AG10803 (cell line): Measurements from ENCODE around the gene C3orf70.

Source experiments
- DNase-seq: peaks from one replicate; pipeline ENCODE4 v3.0.0; 2010; ENCODE audit warnings: low read depth
- H3K4me3 ChIP-seq: 2 replicates; pipeline ENCODE4 v1.5.1; 2011; ENCODE audit warnings: mild to moderate bottlenecking, low read length, control low read depth
- CTCF ChIP-seq: conservative IDR thresholded peaks from 2 replicates; pipeline ENCODE4 v1.5.1; 2011; ENCODE audit warnings: mild to moderate bottlenecking, low read length, control low read depth, inconsistent platforms

Gene C3orf70, protein sequence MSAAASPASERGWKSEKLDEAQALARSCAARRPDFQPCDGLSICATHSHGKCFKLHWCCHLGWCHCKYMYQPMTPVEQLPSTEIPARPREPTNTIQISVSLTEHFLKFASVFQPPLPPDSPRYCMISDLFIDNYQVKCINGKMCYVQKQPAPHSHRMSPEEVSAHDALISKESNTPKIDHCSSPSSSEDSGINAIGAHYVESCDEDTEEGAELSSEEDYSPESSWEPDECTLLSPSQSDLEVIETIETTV

GRCh38 chr3:185152410-185153170 is at the start of gene C3orf70:
Gene C3orf70, minus strand, starts transcription at chr3:185153060. Its CDS starts 237 bp downstream, at chr3:185152823.
- DNase-seq, result peak; percentile 71
- H3K4me3 ChIP-seq, result peak within 1 kb of the TSS; percentile 74
- no peak for TF ChIP-seq CTCF

- peak; percentile 65 for DNase-seq
- TF ChIP-seq CTCF, result no peak
- H3K4me3 ChIP-seq, result no peak overlapping the region
Measured at GRCh38 chr3:185200639-185201038, 47.8 kb upstream of the C3orf70 start.

DNA sequence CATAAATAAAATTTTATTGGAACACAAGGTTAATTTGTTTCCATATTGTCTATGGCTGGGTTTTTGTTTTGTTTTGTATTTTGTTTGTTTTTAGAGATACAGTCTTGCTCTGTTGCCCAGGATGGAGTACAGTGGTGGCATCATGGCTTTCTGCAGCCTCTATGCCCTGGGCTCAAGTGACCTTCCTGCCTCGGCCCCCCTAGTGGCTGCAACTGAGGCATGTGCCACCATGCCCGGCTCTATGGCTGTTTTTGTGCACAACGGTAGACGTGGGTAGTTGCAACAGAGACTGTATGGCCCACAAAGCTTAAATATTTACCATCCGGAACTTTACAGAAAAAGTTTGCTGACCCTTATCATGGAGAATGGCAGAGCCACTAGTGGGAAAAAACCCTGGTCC is 46.8 kb upstream of the C3orf70 start:
- H3K4me3 ChIP-seq, result no peak overlapping the region
- no peak for DNase-seq
- no peak for TF ChIP-seq CTCF

DNA sequence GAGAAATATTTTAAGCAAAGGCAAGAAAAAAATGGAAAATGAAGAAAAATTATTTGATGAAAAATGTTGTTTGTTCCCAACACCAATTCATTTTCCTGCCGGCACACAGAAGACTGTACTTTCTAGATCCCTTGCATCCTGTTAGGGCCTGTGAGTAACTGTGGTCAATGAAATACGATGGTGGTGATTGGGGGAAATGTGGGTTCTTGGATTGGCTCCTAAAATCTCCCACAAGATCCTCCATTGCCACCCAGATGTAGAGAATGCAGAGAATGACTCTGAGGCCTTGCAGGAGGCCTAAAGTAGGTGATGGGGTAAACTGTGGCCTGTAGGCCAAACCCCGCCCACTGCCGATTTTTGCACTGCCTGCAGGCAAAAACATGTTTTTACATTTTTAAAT is 46.3 kb upstream of the C3orf70 start:
- no peak overlapping the region for H3K4me3 ChIP-seq
- no peak for TF ChIP-seq CTCF
- peak; percentile 31 for DNase-seq

DNA sequence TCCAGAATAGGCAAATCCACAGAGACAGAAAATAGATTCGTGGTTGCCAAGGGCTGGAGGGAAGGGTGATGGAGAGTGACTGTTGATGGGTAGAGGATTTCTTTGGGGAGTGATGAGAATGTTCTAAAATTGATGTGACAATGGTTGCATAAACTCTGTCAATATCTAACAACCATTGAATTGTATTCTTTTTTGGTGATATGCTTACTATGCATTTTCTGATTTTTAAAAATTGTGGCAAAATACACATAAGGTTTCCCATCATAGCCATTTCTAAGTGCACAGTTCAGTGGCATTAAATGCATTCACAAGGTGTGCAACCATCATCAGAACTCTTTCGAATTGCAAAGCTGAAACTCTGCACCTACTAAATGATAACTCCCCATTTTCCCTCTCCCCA is 44.2 kb upstream of the C3orf70 start:
- no peak for DNase-seq
- no peak overlapping the region for H3K4me3 ChIP-seq
- no peak for TF ChIP-seq CTCF

GRCh38 chr3:185195652-185196051 is 42.8 kb upstream of the C3orf70 start:
- no peak for TF ChIP-seq CTCF
- DNase-seq, result no peak
- no peak overlapping the region for H3K4me3 ChIP-seq

DNA sequence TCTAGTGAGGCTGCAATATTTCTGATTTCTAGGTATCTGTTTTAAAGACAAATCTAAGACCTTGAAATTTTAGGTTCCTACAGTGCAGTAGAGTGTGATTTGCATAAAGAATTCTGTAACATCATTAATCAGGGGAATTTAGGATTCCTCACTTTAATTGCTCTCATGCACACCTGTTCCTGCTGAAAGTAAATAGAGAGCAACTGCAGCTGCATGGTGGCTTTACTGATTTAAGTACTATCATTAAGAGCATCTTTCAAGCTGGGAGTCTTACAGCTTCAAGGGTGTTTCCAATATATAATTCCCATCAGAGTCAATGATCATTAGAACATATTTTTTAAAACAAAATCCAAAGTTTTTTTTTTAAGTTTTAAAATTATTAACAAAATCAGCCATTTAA is 36.0 kb upstream of the C3orf70 start:
- DNase-seq, result no peak
- TF ChIP-seq CTCF, result no peak
- H3K4me3 ChIP-seq, result no peak overlapping the region
